Spleen (tissue), 7 donors: Measurements from ENCODE around the gene ADSS2.

Experiments used
- CTCF ChIP-seq, 11 experiments: fragments of 200-600 bp in 7 of 11; fragments of 450-650 bp in 4 of 11; sonication (generic) in 4 of 11; IDR thresholded peaks in 8 of 11; conservative IDR thresholded peaks in 3 of 11; 1 replicate in 7 of 11; 2 replicates in 4 of 11; pipeline versions ENCODE4 v1.4.0 to v1.8.0; 2016 to 2021; ENCODE audit warnings: antibody characterized with exemption in 11 of 11, inconsistent platforms in 4 of 11, mild to moderate bottlenecking in 1 of 11
- POLR2A ChIP-seq, 3 donors: fragments of 450-650 bp; IDR thresholded peaks; one replicate each; pipeline ENCODE4 v1.5.1; 2017; ENCODE audit warnings: antibody characterized with exemption in 3 of 3, mild to moderate bottlenecking in 1 of 3
- POLR2AphosphoS5 ChIP-seq, 3 donors: sonication (generic); formaldehyde crosslinking; IDR thresholded peaks; one replicate each; pipeline ENCODE4 v1.5.1; 2017; ENCODE audit warnings: antibody characterized with exemption in 3 of 3
- donor health status: DM: no; HTN: no; CAD: no; lungs with moderate emphysema.
- donor health status: DM: no; HTN: no; CAD: no.
- donor health status: DM: no; HTN: no; CAD: no.

- no peak for TF ChIP-seq CTCF (IDR thresholded peaks at IDR 0.05 in 8 of 11, conservative IDR thresholded peaks at IDR 0.05 in 3 of 11)
- TF ChIP-seq POLR2AphosphoS5 (IDR thresholded peaks at IDR 0.05) = no peak
- TF ChIP-seq POLR2A (IDR thresholded peaks at IDR 0.05) = no peak
These were observed 45.4 kb downstream of the ADSS2 start for GRCh38 chr1:244406337-244406736.
